Esophagus muscularis mucosa (tissue), 4 donors: Measurements from ENCODE around the gene KRT16. TPM values are rescaled to one million over a fixed set of nuclear protein-coding genes. Genes with fewer than 3 reads are reported as not detected.

ENCODE experiments used
- DNase-seq: peaks from one replicate; pipeline ENCODE4 v3.0.0-alpha.2; 2017; ENCODE audit errors: extremely low spot score
- H3K27ac ChIP-seq, 4 donors: fragments of 200-600 bp; sonication (generic); replicated peaks in 1 of 4; 1 replicate in 3 of 4; 2 replicates in 1 of 4; pipeline ENCODE4 v1.5.1; 2016 to 2019; ENCODE audit warnings: mild to moderate bottlenecking in 1 of 4
- H3K27me3 ChIP-seq, 4 donors: fragments of 200-600 bp; sonication (generic); one replicate each; pipeline versions ENCODE4 v1.5.1 to v1.6.0; 2016 to 2019
- H3K36me3 ChIP-seq, 4 donors: fragments of 200-600 bp; sonication (generic); one replicate each; pipeline ENCODE4 v1.5.1; 2016 to 2019
- H3K4me1 ChIP-seq, 4 donors: fragments of 200-600 bp; sonication (generic); one replicate each; pipeline ENCODE4 v1.5.1; 2016 to 2019
- H3K4me3 ChIP-seq, 4 donors: fragments of 200-600 bp; sonication (generic); 1 replicate in 2 of 4; 2 replicates in 2 of 4; pipeline ENCODE4 v1.5.1; 2016 to 2019; ENCODE audit warnings: mild to moderate bottlenecking in 4 of 4, moderate library complexity in 1 of 4
- H3K9me3 ChIP-seq, 4 donors: fragments of 200-600 bp; sonication (generic); 1 replicate in 3 of 4; 2 replicates in 1 of 4; pipeline ENCODE4 v1.5.1; 2016 to 2019
- CTCF ChIP-seq, 3 experiments: fragments of 200-600 bp in 2 of 3; fragments of 450-650 bp in 1 of 3; sonication (generic) in 2 of 3; IDR thresholded peaks; one replicate each; pipeline ENCODE4 v1.5.1; 2017 to 2019; ENCODE audit warnings: antibody characterized with exemption in 3 of 3, mild to moderate bottlenecking in 2 of 3, moderate library complexity in 1 of 3
- EP300 ChIP-seq: sonication (generic); formaldehyde crosslinking; IDR thresholded peaks from one replicate; pipeline ENCODE4 v1.6.1; 2017; ENCODE audit warnings: antibody characterized with exemption
- POLR2A ChIP-seq: fragments of 450-650 bp; IDR thresholded peaks from one replicate; pipeline ENCODE4 v1.6.1; 2017; ENCODE audit warnings: antibody characterized with exemption, moderate library complexity, mild to moderate bottlenecking, low read depth
- POLR2AphosphoS5 ChIP-seq, 2 donors: sonication (generic); formaldehyde crosslinking; IDR thresholded peaks; one replicate each; pipeline ENCODE4 v1.6.1; 2017; ENCODE audit warnings: antibody characterized with exemption in 2 of 2
- WGBS: methylation state at CpG from one replicate; pipeline ENCODE4 v1.1.5; 2018; 5-methylcytosine and 5-hydroxymethylcytosine counted together
- intact Hi-C: fragments of 100-400 bp; cut with DNase I; formaldehyde crosslinking; loops from one replicate; pipeline ENCODE4 v1.15.1; 2023
- total RNA-seq, 4 donors: library from RNA; depleted of rRNA; stranded (reverse); fragments of >200 nt; gene quantifications; one replicate each; pipeline versions ENCODE4 v1.1.0 to v1.2.1, GENCODE V29; 2016

KRT16 gene
- total RNA-seq, 4 donors from 2014 or later, result 1.7 TPM; not detected in 3

- no peaks in the 10 kb centered on the region for H3K27me3 ChIP-seq
- peaks cover 0 to 28% (median 19%) of the 10 kb centered on the region in 4 donors for H3K4me1 ChIP-seq
- no peaks in the 10 kb centered on the region for H3K9me3 ChIP-seq
- H3K36me3 ChIP-seq, result no peaks in the 10 kb centered on the region
- no peak for TF ChIP-seq EP300
- no peak for TF ChIP-seq POLR2AphosphoS5 (IDR thresholded peaks at IDR 0.05)
- TF ChIP-seq CTCF (IDR thresholded peaks at IDR 0.05), result no peak
- no peak for TF ChIP-seq POLR2A
- no peak for DNase-seq
- H3K27ac ChIP-seq, result no peak overlapping the region
- WGBS, result 88% methylated on average over 11 of the region's 16 CpGs
- intact Hi-C loops, result no loop called here
- no peak overlapping the region for H3K4me3 ChIP-seq
Observed at GRCh38 chr17:41657176-41657754, 44.7 kb upstream of the KRT16 start.

GRCh38 chr17:41656249-41657023 lies 43.9 kb upstream of the KRT16 start:
- H3K36me3 ChIP-seq, result no peaks in the 10 kb centered on the region
- no peaks in the 10 kb centered on the region for H3K9me3 ChIP-seq
- DNase-seq, result no peak
- WGBS, result 90% methylated on average over 7 of the region's 16 CpGs
- TF ChIP-seq POLR2A, result no peak
- TF ChIP-seq CTCF (IDR thresholded peaks at IDR 0.05), result no peak
- no peak for TF ChIP-seq EP300
- TF ChIP-seq POLR2AphosphoS5 (IDR thresholded peaks at IDR 0.05), result no peak
- H3K4me3 ChIP-seq, result no peak overlapping the region
- peak overlapping the region; percentile 60 to 73 (median 65) for H3K27ac ChIP-seq
- intact Hi-C loops, result no loop called here
- no peaks in the 10 kb centered on the region for H3K27me3 ChIP-seq
- H3K4me1 ChIP-seq, result peaks cover 0 to 34% (median 25%) of the 10 kb centered on the region in 4 donors

- Histone ChIP-seq H3K27ac (peak overlapping the region; percentile 60 to 73 (median 65)), H3K4me3 (no peak overlapping the region), H3K9me3 (no peaks in the 10 kb centered on the region), H3K36me3 (no peaks in the 10 kb centered on the region), H3K27me3 (no peaks in the 10 kb centered on the region), H3K4me1 (peaks cover 0 to 41% (median 32%) of the 10 kb centered on the region in 4 donors)
- no peak for TF ChIP-seq POLR2AphosphoS5 (IDR thresholded peaks at IDR 0.05)
- TF ChIP-seq EP300, result no peak
- TF ChIP-seq POLR2A, result no peak
- no peak for TF ChIP-seq CTCF (IDR thresholded peaks at IDR 0.05)
- intact Hi-C loops, result no loop called here
- no peak for DNase-seq
- 56% methylated on average over 12 of the region's 18 CpGs for WGBS
Observed at GRCh38 chr17:41655611-41656111, 43.1 kb upstream of the KRT16 start.

- DNase-seq, result no peak
- H3K4me3 ChIP-seq, result no peak overlapping the region
- WGBS, result 85% methylated on average over 17 of the region's 24 CpGs
- intact Hi-C loops, result no loop called here
- peak overlapping the region; percentile 60 to 73 (median 65) for H3K27ac ChIP-seq
- no peak for TF ChIP-seq POLR2AphosphoS5 (IDR thresholded peaks at IDR 0.05)
- no peak for TF ChIP-seq EP300
- TF ChIP-seq CTCF (IDR thresholded peaks at IDR 0.05), result no peak
- TF ChIP-seq POLR2A, result no peak
- H3K4me1 ChIP-seq, result peaks cover 0 to 41% (median 32%) of the 10 kb centered on the region in 4 donors
- H3K27me3 ChIP-seq, result no peaks in the 10 kb centered on the region
- H3K9me3 ChIP-seq, result no peaks in the 10 kb centered on the region
- H3K36me3 ChIP-seq, result no peaks in the 10 kb centered on the region
Observed at GRCh38 chr17:41654678-41655607, 42.4 kb upstream of the KRT16 start.
